NB4 (cell line): ENCODE measurements around the gene NCK2.
A peak's percentile ranks its signal among the peaks of the same experiment; 100 is the strongest.

ENCODE experiments used
- DNase-seq: peaks from one replicate; pipeline ENCODE4 v3.0.0; 2010; ENCODE audit warnings: low read depth
- H3K4me3 ChIP-seq: one replicate; pipeline ENCODE4 v1.5.1; 2011; ENCODE audit warnings: mild to moderate bottlenecking, low read depth, low read length, moderate library complexity
- CTCF ChIP-seq: IDR thresholded peaks from one replicate; pipeline ENCODE4 v1.5.1; 2012; ENCODE audit warnings: low read depth, low read length
- MAX ChIP-seq: IDR thresholded peaks from 2 replicates; pipeline ENCODE4 v1.6.1; 2011; ENCODE audit warnings: low read depth, low read length
- MYC ChIP-seq: IDR thresholded peaks from 2 replicates; pipeline ENCODE4 v1.6.1; 2011; ENCODE audit warnings: low read depth, low read length
- POLR2A ChIP-seq: IDR thresholded peaks from 2 replicates; pipeline ENCODE4 v1.6.1; 2011; ENCODE audit warnings: mild to moderate bottlenecking; ENCODE audit not compliant: insufficient read length; ENCODE audit errors: extremely low read depth

NCK2 gene

GRCh38 chr2:105834931-105835330, 90.2 kb downstream of the NCK2 start:
- peak; percentile 58 for DNase-seq
- no peak overlapping the region for H3K4me3 ChIP-seq
- TF ChIP-seq MYC (no peak), CTCF (no peak), POLR2A (no peak), MAX (no peak)

GRCh38 chr2:105836341-105836740, 91.6 kb downstream of the NCK2 start:
- no peak for DNase-seq
- TF ChIP-seq MAX (no peak), POLR2A (no peak), MYC (no peak), CTCF (no peak)
- no peak overlapping the region for H3K4me3 ChIP-seq

- H3K4me3 ChIP-seq: no peak overlapping the region
- TF ChIP-seq POLR2A (no peak), MYC (no peak), CTCF (no peak), MAX (no peak)
- no peak for DNase-seq
Measured at GRCh38 chr2:105836840-105837692, 92.4 kb downstream of the NCK2 start.

GRCh38 chr2:105839793-105840192, 95.1 kb downstream of the NCK2 start:
- TF ChIP-seq CTCF: no peak
- no peak for TF ChIP-seq MYC
- TF ChIP-seq POLR2A: no peak
- no peak for TF ChIP-seq MAX

GRCh38 chr2:105840933-105841332, 96.2 kb downstream of the NCK2 start:
- TF ChIP-seq MYC (no peak), CTCF (no peak), POLR2A (no peak), MAX (no peak)
- H3K4me3 ChIP-seq: no peak overlapping the region
- DNase-seq: no peak

More at GRCh38 chr2:105839793-105840192, 95.1 kb downstream of the NCK2 start:
- H3K4me3 ChIP-seq: no peak overlapping the region
- DNase-seq: no peak
